IPS-15b (cell line): ENCODE data around the gene CDK5RAP2.
"Not testable (repeated sequence)": the region's sequence is repeated elsewhere in the genome, so short reads cannot be mapped to it uniquely, and the experiment has no call there.

ENCODE experiments used
- H3K27me3 ChIP-seq: one replicate; pipeline ENCODE4 v1.6.1; 2013; ENCODE audit warnings: low read length; ENCODE audit not compliant: control insufficient read depth, insufficient read depth
- H3K36me3 ChIP-seq: one replicate; pipeline ENCODE4 v1.6.1; 2013; ENCODE audit warnings: low read length; ENCODE audit not compliant: control insufficient read depth, insufficient read depth
- H3K4me1 ChIP-seq: one replicate; pipeline ENCODE4 v1.6.1; 2013; ENCODE audit warnings: mild to moderate bottlenecking, low read length; ENCODE audit not compliant: control insufficient read depth, insufficient read depth
- H3K4me3 ChIP-seq: one replicate; pipeline ENCODE4 v1.5.1; 2013; ENCODE audit warnings: low read depth, low read length
- H3K9ac ChIP-seq: one replicate; pipeline ENCODE4 v1.6.1; 2013; ENCODE audit warnings: low read depth, mild to moderate bottlenecking, low read length
- H3K9me3 ChIP-seq: one replicate; pipeline ENCODE4 v1.6.1; 2013; ENCODE audit warnings: mild to moderate bottlenecking, low read length; ENCODE audit not compliant: control insufficient read depth, insufficient read depth

The CDK5RAP2 gene

GRCh38 chr9:120477534-120478001, 102.4 kb downstream of the CDK5RAP2 start:
- H3K9ac ChIP-seq: no peak overlapping the region
- no peak overlapping the region for H3K4me3 ChIP-seq
- no peaks in the 10 kb centered on the region for H3K9me3 ChIP-seq
- no peaks in the 10 kb centered on the region for H3K4me1 ChIP-seq
- H3K36me3 ChIP-seq: no peaks in the 10 kb centered on the region
- no peaks in the 10 kb centered on the region for H3K27me3 ChIP-seq

- Histone ChIP-seq H3K4me3 (no peak overlapping the region), H3K9me3 (no peaks in the 10 kb centered on the region), H3K4me1 (no peaks in the 10 kb centered on the region), H3K9ac (no peak overlapping the region), H3K27me3 (no peaks in the 10 kb centered on the region), H3K36me3 (no peaks in the 10 kb centered on the region)
Observed at GRCh38 chr9:120475341-120475740, 104.6 kb downstream of the CDK5RAP2 start.

GRCh38 chr9:120474591-120475243, 105.2 kb downstream of the CDK5RAP2 start:
- H3K36me3 ChIP-seq: no peaks in the 10 kb centered on the region
- H3K27me3 ChIP-seq: no peaks in the 10 kb centered on the region
- H3K4me3 ChIP-seq: no peak overlapping the region
- H3K9me3 ChIP-seq: no peaks in the 10 kb centered on the region
- no peaks in the 10 kb centered on the region for H3K4me1 ChIP-seq
- H3K9ac ChIP-seq: no peak overlapping the region

- no peaks in the 10 kb centered on the region for H3K9me3 ChIP-seq
- no peaks in the 10 kb centered on the region for H3K27me3 ChIP-seq
- H3K9ac ChIP-seq: no peak overlapping the region
- no peaks in the 10 kb centered on the region for H3K36me3 ChIP-seq
- H3K4me3 ChIP-seq: no peak overlapping the region
- H3K4me1 ChIP-seq: no peaks in the 10 kb centered on the region
Observed at GRCh38 chr9:120473608-120474007, 106.4 kb downstream of the CDK5RAP2 start.

GRCh38 chr9:120465685-120466407, 114.1 kb downstream of the CDK5RAP2 start:
- Histone ChIP-seq H3K27me3 (no peaks in the 10 kb centered on the region), H3K4me1 (no peaks in the 10 kb centered on the region), H3K9me3 (no peaks in the 10 kb centered on the region), H3K9ac (no peak overlapping the region), H3K36me3 (no peaks in the 10 kb centered on the region), H3K4me3 (no peak overlapping the region)

- Histone ChIP-seq H3K9ac (no peak overlapping the region), H3K27me3 (no peaks in the 10 kb centered on the region), H3K36me3 (no peaks in the 10 kb centered on the region), H3K9me3 (no peaks in the 10 kb centered on the region), H3K4me1 (no peaks in the 10 kb centered on the region), H3K4me3 (no peak overlapping the region)
Observed at GRCh38 chr9:120464887-120465421, 115.0 kb downstream of the CDK5RAP2 start.

GRCh38 chr9:120464176-120464886, 115.6 kb downstream of the CDK5RAP2 start:
- no peaks in the 10 kb centered on the region for H3K36me3 ChIP-seq

GRCh38 chr9:120463765-120464164, 116.2 kb downstream of the CDK5RAP2 start:
- H3K9ac ChIP-seq: no peak overlapping the region
- H3K4me1 ChIP-seq: no peaks in the 10 kb centered on the region
- H3K36me3 ChIP-seq: no peaks in the 10 kb centered on the region
- no peak overlapping the region for H3K4me3 ChIP-seq
- H3K27me3 ChIP-seq: no peaks in the 10 kb centered on the region
- no peaks in the 10 kb centered on the region for H3K9me3 ChIP-seq

More at GRCh38 chr9:120464176-120464886, 115.6 kb downstream of the CDK5RAP2 start:
- Histone ChIP-seq H3K4me1 (no peaks in the 10 kb centered on the region), H3K4me3 (no peak overlapping the region), H3K9me3 (no peaks in the 10 kb centered on the region), H3K27me3 (no peaks in the 10 kb centered on the region), H3K9ac (no peak overlapping the region)

- H3K36me3 ChIP-seq, H3K9me3 ChIP-seq, H3K9ac ChIP-seq, H3K4me3 ChIP-seq, H3K27me3 ChIP-seq, H3K4me1 ChIP-seq: not testable (repeated sequence)
Observed at GRCh38 chr9:120461677-120462076, 118.3 kb downstream of the CDK5RAP2 start.

GRCh38 chr9:120456218-120456617, 123.7 kb downstream of the CDK5RAP2 start:
- H3K4me1 ChIP-seq: peaks cover 8% of the 10 kb centered on the region
- no peaks in the 10 kb centered on the region for H3K27me3 ChIP-seq
- H3K9ac ChIP-seq: no peak overlapping the region
- no peak overlapping the region for H3K4me3 ChIP-seq
- H3K36me3 ChIP-seq: peaks cover 3% of the 10 kb centered on the region
- no peaks in the 10 kb centered on the region for H3K9me3 ChIP-seq

GRCh38 chr9:120454467-120454866, 125.5 kb downstream of the CDK5RAP2 start:
- Histone ChIP-seq H3K9me3 (no peaks in the 10 kb centered on the region), H3K9ac (no peak overlapping the region), H3K36me3 (peaks cover 3% of the 10 kb centered on the region), H3K4me1 (peaks cover 8% of the 10 kb centered on the region), H3K27me3 (no peaks in the 10 kb centered on the region), H3K4me3 (no peak overlapping the region)
